Inferior parietal cortex (tissue), 1 donor: ENCODE results near the gene ROBO3.

Experiments used
- DNase-seq: peaks from one replicate; pipeline ENCODE4 v3.0.0-alpha.2; 2016; ENCODE audit errors: extremely low spot score

ROBO3 gene

GRCh38 chr11:124892750-124893454, 27.7 kb downstream of the ROBO3 start:
- no peak for DNase-seq

GRCh38 chr11:124893781-124894401, 28.7 kb downstream of the ROBO3 start:
- no peak for DNase-seq

GRCh38 chr11:124894606-124895430, 29.6 kb downstream of the ROBO3 start:
- DNase-seq, result no peak

GRCh38 chr11:124895471-124895971, 30.3 kb downstream of the ROBO3 start:
- no peak for DNase-seq

GRCh38 chr11:124896071-124896750, 31.0 kb downstream of the ROBO3 start:
- DNase-seq, result no peak

GRCh38 chr11:124896821-124897391, 31.7 kb downstream of the ROBO3 start:
- DNase-seq, result no peak

- no peak for DNase-seq
These were observed 32.5 kb downstream of the ROBO3 start, which contains the start of gene ROBO4 for GRCh38 chr11:124897674-124898262. Gene ROBO4, minus strand, starts transcription at chr11:124897865. Its CDS starts 70 bp downstream, at chr11:124897795.

GRCh38 chr11:124898263-124898680, 33.0 kb downstream of the ROBO3 start:
- DNase-seq, result no peak

GRCh38 chr11:124898711-124899110, 33.5 kb downstream of the ROBO3 start:
- DNase-seq, result peak; percentile 42

GRCh38 chr11:124899383-124900145, 34.3 kb downstream of the ROBO3 start:
- no peak for DNase-seq

GRCh38 chr11:124900464-124900863, 35.2 kb downstream of the ROBO3 start:
- no peak for DNase-seq

- DNase-seq, result no peak
These were observed 37.4 kb downstream of the ROBO3 start for GRCh38 chr11:124902616-124903015.

- DNase-seq, result no peak
These were observed 50.5 kb downstream of the ROBO3 start for GRCh38 chr11:124915541-124916369.

- DNase-seq, result no peak
These were observed 51.1 kb downstream of the ROBO3 start for GRCh38 chr11:124916370-124916710.

GRCh38 chr11:124917115-124917637, 51.9 kb downstream of the ROBO3 start:
- DNase-seq, result peak; percentile 84

GRCh38 chr11:124918950-124919349, 53.7 kb downstream of the ROBO3 start, which contains the start of gene HEPN1:
Gene HEPN1, plus strand, starts transcription at chr11:124919250.
- DNase-seq, result no peak

GRCh38 chr11:124919898-124920297, 54.7 kb downstream of the ROBO3 start:
- DNase-seq, result no peak

GRCh38 chr11:124920356-124920755, 55.1 kb downstream of the ROBO3 start:
- DNase-seq, result no peak
